HEK293T (cell line): ENCODE measurements around the gene DTYMK.

Experiments
- ARNT ChIP-seq: fragments of 450-650 bp; IDR thresholded peaks from 2 replicates; pipeline ENCODE4 v1.6.1; 2017; ENCODE audit warnings: mild to moderate bottlenecking
- BHLHE40 ChIP-seq: fragments of 450-650 bp; IDR thresholded peaks from 2 replicates; pipeline ENCODE4 v1.6.1; 2016; ENCODE audit warnings: mild to moderate bottlenecking, moderate library complexity, borderline replicate concordance
- FOXK2 ChIP-seq: fragments of 450-650 bp; IDR thresholded peaks from 2 replicates; pipeline ENCODE4 v1.6.1; 2016; ENCODE audit warnings: mild to moderate bottlenecking
- FOXM1 ChIP-seq: fragments of 450-650 bp; IDR thresholded peaks from 2 replicates; pipeline ENCODE4 v1.6.1; 2017; ENCODE audit warnings: mild to moderate bottlenecking, borderline replicate concordance
- NFRKB ChIP-seq: fragments of 450-650 bp; IDR thresholded peaks from 2 replicates; pipeline ENCODE4 v1.6.1; 2016; ENCODE audit warnings: mild to moderate bottlenecking, moderate library complexity

GRCh38 chr2:241672243-241673188 is 14.1 kb downstream of the DTYMK start:
- TF ChIP-seq FOXM1, result no peak
- no peak for TF ChIP-seq ARNT
- TF ChIP-seq FOXK2, result no peak
- no peak for TF ChIP-seq BHLHE40
- TF ChIP-seq NFRKB, result no peak
